Measurements from ENCODE around the gene CPNE6. TPM values are rescaled to one million over a fixed set of nuclear protein-coding genes. Genes with fewer than 3 reads are reported as not detected.

CPNE6 gene
- polyA plus RNA-seq, 1 donor: not detected

Other genes starting within 250 kb of the CPNE6 start
- 21.9 TPM for gene DHRS4, start 117.8 kb upstream of the CPNE6 start, polyA plus RNA-seq (ENCODE audit: insufficient read length)
- gene DHRS4L2, start 82.6 kb upstream of the CPNE6 start, polyA plus RNA-seq (ENCODE audit: insufficient read length): 9.2 TPM
- 0.10 TPM for gene CARMIL3, start 19.6 kb upstream of the CPNE6 start, polyA plus RNA-seq (ENCODE audit: insufficient read length)
- gene PCK2, start 22.7 kb downstream of the CPNE6 start, polyA plus RNA-seq (ENCODE audit: insufficient read length): 4.3 TPM
- 48.2 TPM for gene DCAF11, start 43.2 kb downstream of the CPNE6 start, polyA plus RNA-seq (ENCODE audit: insufficient read length)
- gene NRL, start 43.4 kb downstream of the CPNE6 start, polyA plus RNA-seq (ENCODE audit: insufficient read length): 1.7 TPM
- gene FITM1, start 59.1 kb downstream of the CPNE6 start, polyA plus RNA-seq (ENCODE audit: insufficient read length): 146 TPM
- gene PSME1, start 64.6 kb downstream of the CPNE6 start, polyA plus RNA-seq (ENCODE audit: insufficient read length): 110 TPM
- 29.8 TPM for gene EMC9, start 70.0 kb downstream of the CPNE6 start, polyA plus RNA-seq (ENCODE audit: insufficient read length)
- gene PSME2, start 75.0 kb downstream of the CPNE6 start, polyA plus RNA-seq (ENCODE audit: insufficient read length): 75.2 TPM
- gene RNF31, start 75.9 kb downstream of the CPNE6 start, polyA plus RNA-seq (ENCODE audit: insufficient read length): 39.5 TPM
- gene IRF9, start 89.7 kb downstream of the CPNE6 start, polyA plus RNA-seq (ENCODE audit: insufficient read length): 32.6 TPM
- 14.5 TPM for gene REC8, start 100.5 kb downstream of the CPNE6 start, polyA plus RNA-seq (ENCODE audit: insufficient read length)
- gene IPO4, start 117.3 kb downstream of the CPNE6 start, polyA plus RNA-seq (ENCODE audit: insufficient read length): 33.5 TPM
- gene TM9SF1, start 123.9 kb downstream of the CPNE6 start, polyA plus RNA-seq (ENCODE audit: insufficient read length): 18.6 TPM
- gene TSSK4, start 134.1 kb downstream of the CPNE6 start, polyA plus RNA-seq (ENCODE audit: insufficient read length): 4.5 TPM
- gene CHMP4A, start 141.9 kb downstream of the CPNE6 start, polyA plus RNA-seq (ENCODE audit: insufficient read length): 37.6 TPM
- 9.3 TPM for gene MDP1, start 144.5 kb downstream of the CPNE6 start, polyA plus RNA-seq (ENCODE audit: insufficient read length)
- 176 TPM for gene NEDD8, start 160.8 kb downstream of the CPNE6 start, polyA plus RNA-seq (ENCODE audit: insufficient read length)
- 45.8 TPM for gene GMPR2, start 161.4 kb downstream of the CPNE6 start, polyA plus RNA-seq (ENCODE audit: insufficient read length)
- 39.0 TPM for gene TINF2, start 171.1 kb downstream of the CPNE6 start, polyA plus RNA-seq (ENCODE audit: insufficient read length)
- gene TGM1, start 191.6 kb downstream of the CPNE6 start, polyA plus RNA-seq (ENCODE audit: insufficient read length): 2.1 TPM
- 15.0 TPM for gene RABGGTA, start 200.0 kb downstream of the CPNE6 start, polyA plus RNA-seq (ENCODE audit: insufficient read length)
- 14.7 TPM for gene DHRS1, start 228.2 kb downstream of the CPNE6 start, polyA plus RNA-seq (ENCODE audit: insufficient read length)
- gene NOP9, start 228.3 kb downstream of the CPNE6 start, polyA plus RNA-seq (ENCODE audit: insufficient read length): 22.6 TPM
- gene CIDEB, start 236.4 kb downstream of the CPNE6 start, polyA plus RNA-seq (ENCODE audit: insufficient read length): 10.3 TPM
- 4.1 TPM for gene LTB4R2, start 238.6 kb downstream of the CPNE6 start, polyA plus RNA-seq (ENCODE audit: insufficient read length)
- gene LTB4R, start 239.9 kb downstream of the CPNE6 start, polyA plus RNA-seq (ENCODE audit: insufficient read length): 3.5 TPM

All from hindlimb muscle (tissue), 1 donor.